Measurements from ENCODE around the gene APH1B.
"Not testable (repeated sequence)": the region's sequence is repeated elsewhere in the genome, so short reads cannot be mapped to it uniquely, and the experiment has no call there.

The APH1B gene

GRCh38 chr15:63277038-63277892 is at the start of gene APH1B:
Gene APH1B (plus strand): TSS chr15:63277605. CDS start chr15:63277624, 19 bp downstream.
- DNase-seq: peak; percentile 66 to 90

- no peak for DNase-seq
These were observed 49.7 kb upstream of the APH1B start for GRCh38 chr15:63227689-63228088.

- no peak for DNase-seq
These were observed 46.2 kb upstream of the APH1B start for GRCh38 chr15:63231206-63231605.

GRCh38 chr15:63231706-63232105 is 45.7 kb upstream of the APH1B start:
- no peak for DNase-seq

GRCh38 chr15:63232405-63232804 is 45.0 kb upstream of the APH1B start:
- DNase-seq: no peak

GRCh38 chr15:63232943-63233342 is 44.5 kb upstream of the APH1B start:
- DNase-seq: no peak

GRCh38 chr15:63233667-63234423 is 43.6 kb upstream of the APH1B start:
- DNase-seq: no peak

- DNase-seq: peak in 1 of 2 donors; percentile 4
These were observed 42.9 kb upstream of the APH1B start for GRCh38 chr15:63234451-63234870.

- no peak for DNase-seq
These were observed 41.1 kb upstream of the APH1B start for GRCh38 chr15:63236272-63236671.

GRCh38 chr15:63237086-63237485 is 40.3 kb upstream of the APH1B start:
- DNase-seq: not testable (repeated sequence)

- no peak for DNase-seq
These were observed 39.2 kb upstream of the APH1B start for GRCh38 chr15:63238171-63238570.

GRCh38 chr15:63238796-63239195 is 38.6 kb upstream of the APH1B start:
- DNase-seq: no peak

- no peak for DNase-seq
These were observed 37.3 kb upstream of the APH1B start for GRCh38 chr15:63240109-63240508.

GRCh38 chr15:63241316-63241715 is 36.1 kb upstream of the APH1B start:
- DNase-seq: no peak

GRCh38 chr15:63243101-63243500 is 34.3 kb upstream of the APH1B start:
- DNase-seq: no peak

GRCh38 chr15:63243776-63244175 is 33.6 kb upstream of the APH1B start:
- no peak for DNase-seq

- DNase-seq: no peak
These were observed 33.0 kb upstream of the APH1B start for GRCh38 chr15:63244399-63244798.

GRCh38 chr15:63244976-63245645 is 32.3 kb upstream of the APH1B start:
- no peak for DNase-seq

- no peak for DNase-seq
These were observed 30.5 kb upstream of the APH1B start for GRCh38 chr15:63246691-63247469.

GRCh38 chr15:63250312-63250965 is 27.0 kb upstream of the APH1B start:
- DNase-seq: no peak

GRCh38 chr15:63251701-63252100 is 25.7 kb upstream of the APH1B start:
- no peak for DNase-seq

GRCh38 chr15:63252292-63252691 is 25.1 kb upstream of the APH1B start:
- DNase-seq: no peak

Measured in hippocampal formation (tissue), 2 donors.